GM10248 (cell line): ENCODE measurements around the gene SYT3.

Experiments
- CTCF ChIA-PET: fragments of 300-600 bp; sonication (Branson Sonifier 250); formaldehyde crosslinking; extraction: SDS; loops from one replicate; lab custom pipeline; 2021; ENCODE audit warnings: antibody characterized with exemption; lab: Yijun Ruan, JAX
- POLR2A ChIA-PET: fragments of 350-650 bp; sonication (Branson Sonifier 250); formaldehyde crosslinking; extraction: SDS; loops from one replicate; lab custom pipeline; 2020; ENCODE audit warnings: antibody characterized with exemption; lab: Yijun Ruan, JAX
- DNase-seq: peaks from one replicate; pipeline ENCODE4 v3.0.0; 2012; ENCODE audit errors: extremely low spot score
- TF ChIP-seq, protein P1 (sequence below): IDR thresholded peaks from 2 replicates; pipeline ENCODE4 v1.5.1; 2012; ENCODE audit warnings: mild to moderate bottlenecking, low read depth; ENCODE audit errors: extremely low read depth, missing control alignments, control extremely low read depth

SYT3 gene

DNA sequence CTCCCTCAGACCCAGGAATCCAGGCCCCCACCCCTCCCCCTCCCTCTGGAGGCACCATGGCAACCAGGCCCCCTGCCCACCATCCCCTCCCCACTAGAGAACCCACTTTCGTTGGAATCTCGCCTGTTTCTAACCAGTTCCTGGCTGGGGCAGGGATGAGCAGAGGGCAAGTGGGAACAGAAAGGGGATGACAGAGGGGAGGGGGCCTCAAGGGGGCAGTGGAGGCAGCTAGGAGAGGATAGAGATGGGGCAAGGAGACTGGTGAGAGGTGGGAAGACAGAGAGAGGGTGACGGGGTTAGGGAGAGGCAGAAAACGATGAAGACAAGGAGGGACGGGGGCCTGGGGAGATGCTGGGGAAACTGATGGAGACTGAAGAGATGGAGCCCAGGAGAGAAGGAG, 9.0 kb upstream of the SYT3 start:
- ChIA-PET CTCF (no interaction called here), POLR2A (no interaction called here)
- no peak for DNase-seq
- TF ChIP-seq, protein P1, sequence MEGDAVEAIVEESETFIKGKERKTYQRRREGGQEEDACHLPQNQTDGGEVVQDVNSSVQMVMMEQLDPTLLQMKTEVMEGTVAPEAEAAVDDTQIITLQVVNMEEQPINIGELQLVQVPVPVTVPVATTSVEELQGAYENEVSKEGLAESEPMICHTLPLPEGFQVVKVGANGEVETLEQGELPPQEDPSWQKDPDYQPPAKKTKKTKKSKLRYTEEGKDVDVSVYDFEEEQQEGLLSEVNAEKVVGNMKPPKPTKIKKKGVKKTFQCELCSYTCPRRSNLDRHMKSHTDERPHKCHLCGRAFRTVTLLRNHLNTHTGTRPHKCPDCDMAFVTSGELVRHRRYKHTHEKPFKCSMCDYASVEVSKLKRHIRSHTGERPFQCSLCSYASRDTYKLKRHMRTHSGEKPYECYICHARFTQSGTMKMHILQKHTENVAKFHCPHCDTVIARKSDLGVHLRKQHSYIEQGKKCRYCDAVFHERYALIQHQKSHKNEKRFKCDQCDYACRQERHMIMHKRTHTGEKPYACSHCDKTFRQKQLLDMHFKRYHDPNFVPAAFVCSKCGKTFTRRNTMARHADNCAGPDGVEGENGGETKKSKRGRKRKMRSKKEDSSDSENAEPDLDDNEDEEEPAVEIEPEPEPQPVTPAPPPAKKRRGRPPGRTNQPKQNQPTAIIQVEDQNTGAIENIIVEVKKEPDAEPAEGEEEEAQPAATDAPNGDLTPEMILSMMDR, result no peak

DNA sequence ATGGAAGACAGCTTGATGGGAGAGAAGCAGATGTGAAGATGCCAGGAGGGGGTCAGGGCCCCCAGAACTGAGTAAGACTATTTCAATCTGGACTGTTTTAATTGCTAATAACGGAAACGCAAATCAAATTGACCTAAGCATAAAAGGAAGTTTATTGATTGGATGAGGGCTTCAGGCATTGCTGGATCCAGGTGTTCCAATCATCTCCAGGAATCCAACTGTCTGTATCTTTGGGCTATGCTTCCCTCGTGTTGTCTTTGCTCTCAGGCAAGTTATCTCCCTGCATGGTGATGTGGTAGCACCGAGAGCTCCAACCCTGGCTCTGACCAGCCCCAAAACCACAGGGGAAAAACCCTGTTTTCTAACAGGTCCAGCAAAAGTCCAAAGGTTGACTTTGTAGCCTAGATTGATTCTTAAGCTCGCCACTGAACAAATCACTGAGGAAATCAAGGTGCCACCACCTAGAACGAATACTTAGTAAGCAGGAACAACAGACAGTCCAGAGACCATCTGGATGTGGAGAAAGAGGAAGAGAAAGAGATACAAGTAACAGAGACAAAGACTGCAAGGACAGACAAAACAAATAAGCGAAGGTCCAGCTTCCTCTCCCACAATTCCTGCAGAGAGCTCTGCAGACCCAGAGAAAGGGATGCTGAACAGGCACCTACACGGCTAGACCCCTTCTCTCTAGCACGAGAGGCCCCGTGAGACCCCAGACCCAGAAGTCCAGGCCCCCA, 8.4 kb upstream of the SYT3 start:
- no peak for DNase-seq
- ChIA-PET CTCF (no interaction called here), POLR2A (no interaction called here)
- TF ChIP-seq, protein P1, result no peak

DNA sequence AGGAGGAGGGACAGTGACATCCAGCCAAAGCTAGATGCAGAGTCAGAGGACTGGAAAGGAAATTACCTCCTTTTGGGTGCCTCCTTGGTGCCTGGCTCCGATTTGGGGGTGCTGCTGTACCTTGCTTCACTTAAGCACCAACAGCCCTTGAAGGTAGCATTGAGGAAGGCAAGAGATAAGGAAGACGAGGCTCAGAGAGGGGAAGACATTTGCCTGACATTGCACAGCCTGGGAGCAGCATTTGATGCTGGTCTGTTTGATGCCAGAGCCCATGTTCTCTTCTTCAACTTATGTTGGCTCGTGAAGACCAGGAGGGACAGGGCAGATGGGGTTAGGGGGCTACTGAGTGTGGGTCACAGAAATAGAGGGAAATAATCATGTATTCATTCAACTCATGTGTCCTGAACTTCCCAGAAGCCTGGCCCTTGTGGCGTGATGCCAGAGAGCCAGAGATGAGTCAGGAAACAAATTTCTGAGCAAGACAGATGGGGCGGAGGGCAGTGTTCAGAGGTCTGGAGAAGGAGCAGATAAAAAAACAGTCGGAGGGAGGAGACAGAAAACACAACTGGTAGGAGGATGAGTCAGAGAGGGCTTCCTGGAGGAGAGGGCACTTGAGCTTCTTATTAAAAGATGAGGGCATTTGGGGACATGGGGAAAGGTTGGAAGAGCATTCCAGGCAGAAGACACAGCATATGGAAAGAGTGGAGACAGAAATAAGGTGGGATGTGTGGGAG, 6.6 kb upstream of the SYT3 start:
- ChIA-PET POLR2A (no interaction called here), CTCF (no interaction called here)
- DNase-seq, result no peak
- TF ChIP-seq, protein P1, result no peak

DNA sequence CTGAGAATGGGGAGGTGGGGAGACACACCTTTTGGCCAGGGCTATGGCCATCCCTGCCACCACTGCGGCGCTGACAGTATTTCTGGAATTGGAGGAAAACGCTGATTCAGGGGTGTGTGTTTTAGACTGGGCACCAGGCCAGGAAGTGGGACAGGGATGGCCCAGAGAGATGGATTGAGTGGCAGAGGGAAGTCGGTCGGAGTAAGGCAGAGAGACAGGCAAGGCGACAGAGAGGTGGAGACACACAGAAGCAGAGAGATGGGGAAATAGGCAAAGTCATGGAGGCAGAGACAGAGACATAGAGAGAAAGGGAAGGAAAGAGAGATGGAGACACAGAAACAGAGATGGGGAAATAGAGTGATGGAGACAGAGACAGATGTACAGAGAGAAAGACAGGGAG, 5.4 kb upstream of the SYT3 start:
- POLR2A ChIA-PET, result no interaction called here
- DNase-seq, result no peak
- TF ChIP-seq, protein P1, result no peak
- CTCF ChIA-PET, result no interaction called here

DNA sequence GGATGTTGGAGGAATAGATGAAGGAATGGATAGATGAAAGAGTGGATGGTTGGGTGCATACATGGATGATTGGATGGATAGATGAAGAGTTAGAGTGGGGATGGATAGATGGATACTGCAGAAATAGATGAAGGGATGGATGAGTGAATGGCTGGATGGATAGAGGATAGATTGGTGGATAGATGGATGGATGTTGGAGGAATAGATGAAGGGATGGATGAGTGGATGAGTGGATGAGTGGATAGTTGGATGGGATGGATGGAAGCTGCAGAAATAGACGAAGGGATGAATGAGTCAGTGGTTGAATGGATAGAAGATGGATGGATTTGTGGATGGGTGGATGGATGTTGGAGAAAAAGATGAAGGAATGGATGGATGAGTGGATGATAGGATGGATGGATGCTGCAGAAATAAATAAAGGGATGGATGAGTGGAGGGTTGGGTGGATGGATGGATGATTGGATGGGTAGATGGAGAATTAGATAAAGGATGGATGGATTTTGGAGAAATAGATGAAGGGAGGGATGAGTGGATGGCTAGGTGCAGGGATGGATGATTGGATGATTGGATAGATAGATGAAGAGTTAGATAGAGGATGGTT, 4.7 kb upstream of the SYT3 start:
- ChIA-PET CTCF (no interaction called here), POLR2A (no interaction called here)
- no peak for DNase-seq
- TF ChIP-seq, protein P1, result no peak

DNA sequence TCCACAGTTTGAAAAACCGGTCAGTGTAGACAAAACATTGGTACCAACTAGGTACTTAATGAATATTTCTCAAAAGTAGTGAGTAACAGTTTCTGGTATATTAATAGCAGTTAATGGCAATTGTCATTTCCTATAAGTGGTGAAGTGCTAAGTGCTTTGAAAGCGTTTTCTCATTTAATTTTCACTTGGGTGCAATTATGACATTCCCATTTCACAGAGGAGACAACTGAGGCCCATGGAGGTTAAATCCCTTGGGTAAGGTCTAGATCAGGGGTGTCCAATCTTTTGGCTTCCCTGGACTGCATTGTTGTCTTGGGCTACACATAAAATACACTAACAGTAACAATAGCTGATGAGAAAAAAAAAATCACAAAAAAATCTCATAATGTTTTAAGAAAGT, 687 bp upstream of the SYT3 start:
- TF ChIP-seq, protein P1, result no peak
- no peak for DNase-seq
- ChIA-PET POLR2A (no interaction called here), CTCF (no interaction called here)
